NCI-H524 (cell line): ENCODE results near the gene PHYH.
"Not testable (repeated sequence)": the region's sequence is repeated elsewhere in the genome, so short reads cannot be mapped to it uniquely, and the experiment has no call there.

Experiments used
- DNase-seq, 2 experiments: peaks; one replicate each; lab custom pipeline; 2025; lab: John Stamatoyannopoulos, UW

The PHYH gene

DNA sequence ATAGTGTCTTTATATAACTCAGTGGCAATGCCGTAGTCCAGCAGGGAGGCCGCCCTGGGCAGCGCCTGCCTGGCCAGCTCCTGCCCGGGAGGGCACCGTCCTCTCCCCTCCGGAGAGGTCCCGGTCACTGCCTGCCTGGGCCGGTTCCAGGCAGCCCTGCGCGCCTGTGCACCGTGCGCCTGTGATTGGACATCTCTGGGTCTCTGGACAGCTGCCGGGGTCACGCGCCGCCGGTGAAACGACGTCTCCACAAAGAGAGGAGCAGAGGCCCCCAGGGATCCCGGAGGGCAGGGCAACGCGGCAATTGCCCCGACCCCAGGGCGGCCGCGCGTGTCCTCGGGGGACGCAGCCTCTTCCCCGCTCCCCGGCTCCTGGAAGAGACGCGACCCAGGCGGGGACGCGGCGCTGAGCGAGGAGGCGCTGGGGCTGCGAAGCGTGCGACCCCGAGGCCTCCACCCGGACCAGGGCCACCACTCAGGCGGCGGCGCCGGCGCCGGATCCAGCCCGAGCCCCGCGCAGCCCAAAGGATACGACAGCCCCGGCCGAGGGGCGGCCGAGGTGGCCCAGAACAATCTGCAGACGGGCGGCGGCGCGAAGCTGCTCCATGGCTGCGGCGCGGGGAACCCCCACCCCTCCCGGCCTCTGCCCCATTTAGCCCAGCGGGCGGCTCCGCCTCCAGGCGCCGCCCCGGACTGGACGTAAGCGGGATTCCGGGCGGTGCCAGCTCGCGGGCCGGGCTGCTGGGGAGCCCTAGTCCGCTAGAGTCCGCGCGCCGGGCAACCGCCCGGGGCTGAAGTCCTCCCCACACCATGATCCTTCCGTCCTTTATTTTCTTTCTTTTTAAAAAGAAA is at the start of gene PHYH:
Gene PHYH, minus strand, starts transcription at position 628 of the 851 bp plus-strand sequence. Its CDS starts 22 bp downstream, at position 606.
- DNase-seq: peak in 1 of 2 experiments; percentile 23

- peak; percentile 40 to 59 for DNase-seq
These were observed 48.6 kb upstream of the PHYH start, which contains the start of gene SEPHS1 for GRCh38 chr10:13348216-13349017. SEPHS1 (minus strand) TSS chr10:13348293; CDS start chr10:13344950, 3,343 bp downstream.

DNA sequence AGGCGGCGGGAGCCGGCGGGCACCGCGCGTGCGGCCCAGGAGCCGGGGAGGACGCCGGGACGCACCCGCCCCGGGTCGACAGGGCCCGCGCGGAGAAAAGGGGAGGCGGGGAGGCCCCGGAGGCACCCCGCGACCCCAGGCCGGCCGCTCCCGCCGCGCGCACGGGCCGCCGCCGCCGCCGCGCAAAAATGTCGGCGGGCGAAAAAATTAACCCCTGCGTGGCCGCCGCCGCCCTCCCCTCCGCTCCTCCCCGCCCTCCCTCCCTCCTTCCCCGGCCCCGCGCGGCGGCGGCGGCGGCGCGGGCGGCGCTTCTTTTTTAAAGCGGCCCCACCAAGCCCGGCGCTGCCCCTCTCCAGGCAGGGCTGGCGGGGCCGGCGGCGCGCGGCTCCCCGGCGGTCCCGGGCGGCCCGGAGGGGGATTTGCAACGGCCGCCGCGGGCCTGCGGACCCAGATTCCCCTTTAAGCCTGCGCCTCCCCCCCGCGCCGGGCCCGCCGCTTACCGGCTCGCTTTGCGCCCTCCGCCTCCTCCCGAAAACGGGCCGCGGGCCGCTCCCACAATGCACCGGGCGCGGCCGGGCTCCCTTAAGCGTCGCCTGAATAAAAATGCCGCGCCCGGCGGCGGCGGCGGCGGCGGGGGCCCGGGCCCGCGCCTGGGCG is 47.8 kb upstream of the PHYH start:
- peak in 1 of 2 experiments; percentile 50 for DNase-seq

DNA sequence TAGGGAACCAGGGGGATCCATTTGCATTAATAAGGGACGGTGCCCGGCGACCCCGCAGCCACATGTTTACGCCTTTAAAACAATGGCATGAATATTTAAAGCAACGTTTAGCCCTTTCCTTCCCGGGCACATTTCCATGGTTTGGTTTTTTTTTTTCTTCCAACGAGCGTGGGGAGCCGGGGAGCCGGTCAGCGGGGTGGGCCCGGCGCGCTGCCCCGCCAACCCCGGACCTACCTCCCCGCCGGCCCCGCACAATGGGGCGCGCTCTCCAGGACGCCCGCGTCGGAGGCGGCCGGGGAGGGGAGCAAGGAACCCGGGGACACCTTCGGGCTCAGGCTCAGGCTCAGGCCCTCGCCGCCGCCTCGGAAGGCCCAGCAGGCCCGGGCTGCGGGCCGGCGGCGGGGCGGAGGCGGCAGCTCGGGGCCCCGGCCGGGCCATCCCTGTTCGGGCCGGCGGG is 47.2 kb upstream of the PHYH start:
- DNase-seq: no peak

GRCh38 chr10:13346283-13347042 is 46.6 kb upstream of the PHYH start:
- no peak for DNase-seq

- no peak for DNase-seq
These were observed 40.9 kb upstream of the PHYH start for GRCh38 chr10:13340626-13341376.

- no peak for DNase-seq
These were observed 40.2 kb upstream of the PHYH start for GRCh38 chr10:13340068-13340467.

GRCh38 chr10:13338390-13339110 is 38.7 kb upstream of the PHYH start:
- DNase-seq: no peak

DNA sequence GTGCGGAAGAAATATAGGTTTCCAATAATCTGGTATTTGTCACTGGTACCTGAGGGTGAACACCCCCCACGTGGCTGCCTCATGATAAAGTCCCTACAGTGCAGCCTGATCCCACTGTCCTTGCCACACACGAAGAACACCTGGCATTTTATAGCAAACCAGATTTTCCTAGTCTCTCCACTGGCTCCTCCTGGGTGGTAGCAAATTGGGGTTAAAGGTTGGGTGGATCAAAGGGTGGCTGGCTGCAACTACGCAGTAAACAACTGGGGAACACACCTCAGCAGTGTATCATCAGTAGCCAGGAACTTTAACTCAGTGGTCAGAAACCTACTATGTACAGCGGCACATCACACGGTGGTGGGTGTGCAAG is 37.9 kb upstream of the PHYH start:
- DNase-seq: no peak

GRCh38 chr10:13337128-13337826 is 37.4 kb upstream of the PHYH start:
- peak in 1 of 2 experiments; percentile 13 for DNase-seq

DNA sequence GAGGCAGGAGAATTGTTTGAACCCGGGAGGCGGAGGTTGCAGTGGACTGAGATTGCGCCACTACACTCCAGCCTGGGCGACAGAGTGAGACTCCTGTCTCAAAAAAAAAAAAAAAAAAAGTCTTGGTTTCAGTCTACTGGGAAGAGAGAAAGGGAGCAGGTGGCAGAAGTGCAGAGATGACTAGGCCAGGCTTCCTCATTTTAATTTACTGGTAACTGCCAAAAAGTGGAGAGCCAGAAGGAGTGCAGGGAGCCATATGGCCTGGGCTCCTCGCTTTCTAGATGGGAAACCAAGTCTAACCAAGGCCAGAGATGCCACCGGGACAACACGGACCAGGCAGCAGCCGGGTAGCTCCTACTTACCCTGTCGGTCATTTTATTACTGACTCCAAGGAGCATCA is 36.0 kb upstream of the PHYH start:
- peak in 1 of 2 experiments; percentile 50 for DNase-seq

- DNase-seq: no peak
These were observed 34.7 kb upstream of the PHYH start for GRCh38 chr10:13334556-13334955.

GRCh38 chr10:13331646-13332045 is 31.8 kb upstream of the PHYH start:
- DNase-seq: no peak

GRCh38 chr10:13330980-13331379 is 31.1 kb upstream of the PHYH start:
- DNase-seq: not testable (repeated sequence)

GRCh38 chr10:13329565-13329964 is 29.7 kb upstream of the PHYH start:
- DNase-seq: no peak

DNA sequence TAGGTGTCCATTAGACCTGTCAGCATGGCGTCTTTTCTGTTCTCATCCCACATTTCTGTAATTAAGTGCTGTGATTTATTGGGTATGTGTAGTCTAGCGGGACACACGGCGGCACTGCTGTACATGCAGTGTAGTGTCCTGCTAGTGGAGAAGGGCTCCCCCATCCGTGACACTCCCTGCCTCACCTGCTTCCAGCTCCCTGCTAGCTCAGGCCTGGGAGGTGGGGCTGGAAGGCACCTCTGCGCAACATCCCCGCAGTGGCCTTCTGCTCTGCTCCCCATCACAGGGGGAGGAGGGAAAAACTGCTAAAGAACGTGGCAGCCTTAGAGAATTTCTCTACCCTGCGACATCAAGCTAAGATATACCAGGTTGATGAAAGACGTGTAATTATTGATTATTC is 28.7 kb upstream of the PHYH start:
- no peak for DNase-seq

DNA sequence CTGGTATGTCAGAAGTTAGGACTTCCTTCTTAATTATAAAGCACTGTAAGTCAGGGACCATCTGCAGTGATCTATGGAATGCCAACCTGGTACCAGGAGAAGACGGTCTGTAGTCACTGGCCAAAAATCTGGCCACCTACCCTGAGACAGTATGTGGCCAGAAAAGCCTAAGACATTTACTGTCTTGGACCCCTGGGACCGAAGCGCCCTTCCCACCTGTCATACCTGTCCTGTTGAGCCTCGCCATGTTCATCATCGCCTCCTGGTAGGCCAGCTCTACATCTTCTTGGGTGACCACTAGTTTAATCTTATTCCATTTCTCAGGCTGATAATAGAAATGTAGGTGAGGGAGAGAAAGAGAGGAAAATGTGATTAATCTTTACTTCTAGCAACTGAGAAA is 28.3 kb upstream of the PHYH start:
- no peak for DNase-seq

DNA sequence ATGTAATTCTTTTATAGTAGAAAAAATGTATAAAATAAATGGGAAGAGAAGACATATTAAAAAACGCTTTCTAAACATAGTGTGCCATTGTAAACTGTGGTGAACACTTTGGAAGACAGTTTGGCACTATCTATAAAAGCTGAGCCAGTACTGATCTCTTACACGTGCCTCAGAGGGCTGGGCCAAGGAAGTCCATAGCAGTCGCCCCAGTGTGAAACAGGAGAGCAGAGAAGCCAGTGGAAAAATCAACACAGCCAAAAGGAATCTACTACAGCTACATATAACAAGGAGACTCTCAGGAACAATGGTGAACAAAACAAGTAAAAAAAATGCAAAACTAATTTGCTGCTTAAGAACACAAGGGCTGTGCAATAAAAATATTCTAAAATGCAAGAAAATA is 27.7 kb upstream of the PHYH start:
- DNase-seq: no peak

GRCh38 chr10:13322615-13323148 is 22.8 kb upstream of the PHYH start:
- no peak for DNase-seq
